Astrocyte of the spinal cord (primary cell): ENCODE measurements around the gene KAT6B.
A peak's percentile ranks its signal among the peaks of the same experiment; 100 is the strongest.

Experiments used
- DNase-seq: peaks from one replicate; pipeline ENCODE4 v3.0.0; 2011; ENCODE audit warnings: low read depth, low spot score
- H3K4me3 ChIP-seq: 2 replicates; pipeline ENCODE4 v1.5.1; 2011; ENCODE audit warnings: low read depth, mild to moderate bottlenecking, low read length, moderate library complexity
- in situ Hi-C: cut with HindIII; loops from 2 replicates; pipeline ENCODE4 v1.10.0; 2017; ENCODE audit warnings: low sequenced_read_pairs
- TF ChIP-seq, protein P1 (sequence below): IDR thresholded peaks from 2 replicates; pipeline ENCODE4 v1.5.1; 2012; ENCODE audit warnings: low read depth, mild to moderate bottlenecking, low read length, inconsistent platforms

KAT6B gene

GRCh38 chr10:75034131-75034512 lies 207.7 kb downstream of the KAT6B start:
- in situ Hi-C loops: no loop called here
- TF ChIP-seq, protein P1, sequence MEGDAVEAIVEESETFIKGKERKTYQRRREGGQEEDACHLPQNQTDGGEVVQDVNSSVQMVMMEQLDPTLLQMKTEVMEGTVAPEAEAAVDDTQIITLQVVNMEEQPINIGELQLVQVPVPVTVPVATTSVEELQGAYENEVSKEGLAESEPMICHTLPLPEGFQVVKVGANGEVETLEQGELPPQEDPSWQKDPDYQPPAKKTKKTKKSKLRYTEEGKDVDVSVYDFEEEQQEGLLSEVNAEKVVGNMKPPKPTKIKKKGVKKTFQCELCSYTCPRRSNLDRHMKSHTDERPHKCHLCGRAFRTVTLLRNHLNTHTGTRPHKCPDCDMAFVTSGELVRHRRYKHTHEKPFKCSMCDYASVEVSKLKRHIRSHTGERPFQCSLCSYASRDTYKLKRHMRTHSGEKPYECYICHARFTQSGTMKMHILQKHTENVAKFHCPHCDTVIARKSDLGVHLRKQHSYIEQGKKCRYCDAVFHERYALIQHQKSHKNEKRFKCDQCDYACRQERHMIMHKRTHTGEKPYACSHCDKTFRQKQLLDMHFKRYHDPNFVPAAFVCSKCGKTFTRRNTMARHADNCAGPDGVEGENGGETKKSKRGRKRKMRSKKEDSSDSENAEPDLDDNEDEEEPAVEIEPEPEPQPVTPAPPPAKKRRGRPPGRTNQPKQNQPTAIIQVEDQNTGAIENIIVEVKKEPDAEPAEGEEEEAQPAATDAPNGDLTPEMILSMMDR: no peak
- no peak for DNase-seq
- no peak overlapping the region for H3K4me3 ChIP-seq

- TF ChIP-seq, protein P1: no peak
- in situ Hi-C loops: no loop called here
- no peak overlapping the region for H3K4me3 ChIP-seq
- DNase-seq: no peak
Observed at GRCh38 chr10:75034714-75035258, 208.4 kb downstream of the KAT6B start.

GRCh38 chr10:75035975-75036708 lies 209.7 kb downstream of the KAT6B start:
- in situ Hi-C loops: no loop called here
- TF ChIP-seq, protein P1: no peak
- DNase-seq: no peak
- H3K4me3 ChIP-seq: no peak overlapping the region

DNA sequence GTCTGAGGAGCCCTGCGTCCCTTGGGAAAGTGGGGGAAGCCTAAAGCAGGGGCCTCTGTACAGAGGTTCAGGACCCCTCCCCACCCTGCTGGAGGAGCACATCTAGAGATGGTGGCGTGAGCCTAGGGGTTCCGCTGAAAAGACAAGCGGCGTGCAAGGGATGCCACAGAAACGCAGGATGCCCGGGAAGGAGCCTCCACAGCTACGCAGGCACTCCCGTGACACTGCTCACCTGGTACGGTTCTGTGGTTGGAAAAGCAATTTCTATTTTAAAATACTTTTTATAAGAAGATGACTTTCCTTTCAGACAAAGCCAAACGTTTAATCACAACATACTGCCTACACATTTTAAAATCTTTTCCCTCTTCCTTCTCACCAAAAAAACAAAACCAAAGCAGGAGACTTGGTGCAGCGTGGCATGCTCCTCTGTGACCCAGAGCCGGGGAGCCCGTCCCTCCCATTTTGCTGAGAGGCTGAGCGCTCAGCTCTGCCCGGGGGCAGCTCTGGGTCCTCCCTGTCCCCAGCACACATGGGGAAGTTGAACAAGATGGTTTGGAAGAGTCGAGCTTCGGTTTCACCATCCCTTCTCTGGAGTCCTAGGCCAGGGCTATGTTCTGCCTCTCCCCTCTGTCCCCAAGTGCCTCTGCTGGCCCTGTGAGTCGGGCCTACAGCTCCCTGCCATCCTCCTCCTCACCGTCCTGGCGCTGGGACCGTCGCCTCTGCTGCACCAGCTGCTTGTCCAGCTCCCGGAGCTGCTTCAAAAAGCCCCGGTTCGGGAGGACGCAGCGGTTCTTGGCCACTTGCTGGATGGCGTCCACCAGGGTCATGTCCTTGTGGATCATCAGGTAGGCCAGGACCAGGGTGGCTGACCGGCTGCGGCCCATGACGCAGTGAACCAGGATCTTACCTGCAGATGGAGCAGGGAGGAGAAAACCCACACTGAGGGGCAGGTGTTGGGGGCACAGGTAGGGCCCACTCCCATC lies 211.1 kb downstream of the KAT6B start:
- no peak overlapping the region for H3K4me3 ChIP-seq
- DNase-seq: no peak
- TF ChIP-seq, protein P1: no peak
- in situ Hi-C loops: no loop called here

- TF ChIP-seq, protein P1: no peak
- in situ Hi-C loops: no loop called here
Observed at GRCh38 chr10:75038335-75038734, 211.9 kb downstream of the KAT6B start.

DNA sequence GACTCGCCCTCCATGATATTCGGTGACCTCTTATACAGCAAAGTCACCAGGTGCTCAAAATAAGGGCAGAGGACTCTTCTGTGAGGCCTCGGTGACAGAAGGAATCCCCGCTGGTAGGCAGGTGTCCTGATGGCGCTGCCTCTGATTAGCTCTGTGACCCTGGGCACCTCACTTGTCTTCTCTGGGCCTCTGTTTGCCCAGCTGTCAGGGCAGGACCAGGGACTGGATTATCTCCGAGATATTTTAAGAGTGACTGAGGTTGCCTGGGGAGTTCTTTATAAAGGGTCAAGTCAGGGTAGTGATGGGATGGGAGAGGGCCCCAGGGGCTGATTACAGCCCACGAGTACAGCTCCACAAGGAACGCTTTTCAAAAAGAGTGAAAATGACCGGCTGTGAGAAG lies 214.2 kb downstream of the KAT6B start:
- TF ChIP-seq, protein P1: no peak
- in situ Hi-C loops: no loop called here
- no peak overlapping the region for H3K4me3 ChIP-seq
- no peak for DNase-seq

More at GRCh38 chr10:75038335-75038734, 211.9 kb downstream of the KAT6B start:
- H3K4me3 ChIP-seq: no peak overlapping the region
- peak; percentile 52 for DNase-seq
